GM12878 (cell line): Measurements from ENCODE around the gene WNK1. TPM values are rescaled to one million over a fixed set of nuclear protein-coding genes. Genes with fewer than 3 reads are reported as not detected.

Experiments
- ATAC-seq: fragments of 200-7000 bp; cut with Tn5 transposase; 3 replicates; pipeline ENCODE4 v1.9.1; 2020; ENCODE audit warnings: mild to moderate bottlenecking, moderate library complexity
- BruUV-seq: library from RNA; stranded (reverse); fragments of 400-500 nt; replicated peaks from 2 replicates; lab custom pipeline; 2021; lab: Mats Ljungman, UMichigan
- CTCF ChIA-PET: fragments of 300-600 bp; sonication (Branson Sonifier 250); formaldehyde crosslinking; extraction: SDS; loops from one replicate; lab custom pipeline; 2021; ENCODE audit warnings: inconsistent platforms; lab: Yijun Ruan, JAX
- POLR2A ChIA-PET: fragments of 350-600 bp; formaldehyde crosslinking; extraction: SDS; loops from one replicate; lab custom pipeline; 2021; ENCODE audit warnings: inconsistent platforms; lab: Charles Lee
- RAD21 ChIA-PET: fragments of 300-600 bp; sonication (Branson Sonifier 250); formaldehyde crosslinking; loops from one replicate; lab custom pipeline; 2023; ENCODE audit warnings: antibody characterized with exemption; ENCODE audit not compliant: unreplicated experiment; lab: Charles Lee
- SMC1A ChIA-PET: fragments of 300-600 bp; sonication (Branson Sonifier 250); formaldehyde crosslinking; loops from one replicate; lab custom pipeline; 2023; ENCODE audit not compliant: unreplicated experiment, uncharacterized antibody; lab: Charles Lee
- DNase-seq: peaks from one replicate; pipeline ENCODE4 v3.0.0-alpha.2; 2011; ENCODE audit warnings: low read depth, low spot score
- FAIRE-seq: peaks from 3 replicates; lab custom pipeline; 2011; peaks lifted over from hg19 to GRCh38; lab: Jason Lieb, UNC
- H2AFZ ChIP-seq: 2 replicates; pipeline ENCODE4 v1.6.0; 2011; ENCODE audit warnings: low read depth, low read length, control low read depth; ENCODE audit not compliant: control insufficient read depth
- H3K27ac ChIP-seq: 2 replicates; pipeline ENCODE4 v1.5.1; 2011; ENCODE audit warnings: control low read depth; ENCODE audit not compliant: control insufficient read depth, insufficient read depth
- H3K27me3 ChIP-seq, 2 experiments: replicated peaks in 1 of 2; 2 replicates each; pipeline versions ENCODE4 v1.6.0 to v1.6.1; 2011; ENCODE audit warnings: low read length in 1 of 2; ENCODE audit not compliant: control insufficient read depth in 2 of 2, insufficient read depth in 2 of 2
- H3K36me3 ChIP-seq, 2 experiments: 2 replicates each; pipeline ENCODE4 v1.5.1; 2011; ENCODE audit warnings: low read length in 1 of 2; ENCODE audit not compliant: control insufficient read depth in 2 of 2, insufficient read depth in 2 of 2
- H3K4me1 ChIP-seq: 2 replicates; pipeline ENCODE4 v1.6.1; 2011; ENCODE audit warnings: mild to moderate bottlenecking, low read length, moderate library complexity, mixed read lengths; ENCODE audit not compliant: control insufficient read depth, insufficient read depth
- H3K4me2 ChIP-seq: 2 replicates; pipeline ENCODE4 v1.6.0; 2011; ENCODE audit warnings: control low read depth; ENCODE audit not compliant: control insufficient read depth, insufficient read depth
- H3K4me3 ChIP-seq: fragments of 200-600 bp; sonication (generic); 2 replicates; pipeline ENCODE4 v1.5.1; 2016
- H3K79me2 ChIP-seq: 2 replicates; pipeline ENCODE4 v1.6.0; 2011; ENCODE audit warnings: low read length; ENCODE audit not compliant: control insufficient read depth, insufficient read depth
- H3K9ac ChIP-seq: 2 replicates; pipeline ENCODE4 v1.8.0; 2011; ENCODE audit warnings: low read length, control low read depth, mixed read lengths; ENCODE audit not compliant: control insufficient read depth, insufficient read depth
- H3K9me3 ChIP-seq: replicated peaks from 3 replicates; pipeline ENCODE4 v1.5.1; 2011; ENCODE audit warnings: mild to moderate bottlenecking, low read length; ENCODE audit not compliant: control insufficient read depth, insufficient read depth
- H4K20me1 ChIP-seq: 2 replicates; pipeline ENCODE4 v1.6.0; 2011; ENCODE audit not compliant: control insufficient read depth, insufficient read depth
- ASH2L ChIP-seq: fragments of 300-600, 200-600 bp; sonication (generic); IDR thresholded peaks from 2 replicates; pipeline ENCODE4 v1.6.1; 2017; ENCODE audit warnings: low read depth, mild to moderate bottlenecking, borderline replicate concordance
- BCL11A ChIP-seq: IDR thresholded peaks from 2 replicates; pipeline ENCODE4 v1.6.1; 2011; ENCODE audit warnings: low read depth, low read length
- CUX1 ChIP-seq: IDR thresholded peaks from 2 replicates; pipeline ENCODE4 v1.6.1; 2012; ENCODE audit warnings: improper control_type of control experiment, low read depth, low read length; ENCODE audit not compliant: insufficient replicate concordance
- EED ChIP-seq: sonication (generic); IDR thresholded peaks from 2 replicates; pipeline ENCODE4 v1.6.1; 2016; ENCODE audit warnings: antibody characterized with exemption, low read depth
- EGR1 ChIP-seq, 2 experiments: IDR thresholded peaks; 1 replicate in 1 of 2; 2 replicates in 1 of 2; pipeline ENCODE4 v1.6.1; 2011 to 2012; ENCODE audit warnings: low read depth in 2 of 2, low read length in 2 of 2, borderline replicate concordance in 1 of 2, mild to moderate bottlenecking in 1 of 2, moderate library complexity in 1 of 2
- MYC ChIP-seq: IDR thresholded peaks from 2 replicates; pipeline ENCODE4 v1.6.1; 2011; ENCODE audit warnings: mild to moderate bottlenecking, low read length, moderate library complexity, inconsistent platforms; ENCODE audit not compliant: insufficient read depth, insufficient replicate concordance, insufficient read length, severe bottlenecking
- NBN ChIP-seq: fragments of 450-650 bp; IDR thresholded peaks from 2 replicates; pipeline ENCODE4 v1.6.1; 2016
- PBX3 ChIP-seq: IDR thresholded peaks from 2 replicates; pipeline ENCODE4 v1.6.1; 2011; ENCODE audit warnings: mild to moderate bottlenecking, low read depth, low read length, moderate library complexity; ENCODE audit not compliant: insufficient replicate concordance
- POLR2AphosphoS2 ChIP-seq: IDR thresholded peaks from 2 replicates; pipeline ENCODE4 v1.6.1; 2011; ENCODE audit warnings: low read depth, mild to moderate bottlenecking, low read length, improper control_type of control experiment, moderate library complexity
- SIX5 ChIP-seq: IDR thresholded peaks from 2 replicates; pipeline ENCODE4 v1.6.1; 2011; ENCODE audit warnings: mild to moderate bottlenecking, low read depth, low read length, moderate library complexity; ENCODE audit not compliant: severe bottlenecking
- SMAD5 ChIP-seq: IDR thresholded peaks from 2 replicates; pipeline ENCODE4 v1.6.1; 2016; ENCODE audit warnings: antibody characterized with exemption, low read depth
- SP1 ChIP-seq: IDR thresholded peaks from one replicate; pipeline ENCODE4 v1.6.1; 2011; ENCODE audit warnings: low read depth, low read length
- STAT1 ChIP-seq: fragments of 450-650 bp; conservative IDR thresholded peaks from 2 replicates; pipeline ENCODE4 v1.6.1; 2014; ENCODE audit warnings: antibody characterized with exemption, mild to moderate bottlenecking
- SUZ12 ChIP-seq: fragments of 200-600 bp; sonication (generic); IDR thresholded peaks from one replicate; pipeline ENCODE4 v1.6.1; 2018; ENCODE audit warnings: antibody characterized with exemption, mild to moderate bottlenecking; ENCODE audit not compliant: unreplicated experiment
- TARDBP ChIP-seq: IDR thresholded peaks from 2 replicates; pipeline ENCODE4 v1.6.1; 2016; ENCODE audit warnings: borderline replicate concordance
- USF2 ChIP-seq: IDR thresholded peaks from 2 replicates; pipeline ENCODE4 v1.6.1; 2011; ENCODE audit warnings: low read depth, low read length, improper control_type of control experiment, borderline replicate concordance
- ZNF217 ChIP-seq: fragments of 450-650 bp; IDR thresholded peaks from 2 replicates; pipeline ENCODE4 v1.6.1; 2017; ENCODE audit warnings: antibody characterized with exemption, mild to moderate bottlenecking
- WGBS: methylation state at CpG from one replicate; pipeline ENCODE4 v1.1.6; 2016; ENCODE audit warnings: low lambda C conversion rate; ENCODE audit not compliant: insufficient replicate concordance, insufficient coverage; ENCODE audit errors: missing lambda C conversion rate; 5-methylcytosine and 5-hydroxymethylcytosine counted together
- in situ Hi-C: fragments of 300-500 bp; cut with MboI; formaldehyde crosslinking; loops from 9 replicates; pipeline ENCODE4 v1.14.3; 2018; ENCODE audit warnings: mixed read lengths
- intact Hi-C: fragments of 100-400 bp; cut with micrococcal nuclease; formaldehyde crosslinking; loops from one replicate; pipeline ENCODE4 v1.14.2; 2022; ENCODE audit not compliant: unreplicated experiment
- polyA plus RNA-seq, 11 experiments: library from polyadenylated mRNA; depleted of rRNA in 4 of 11; unstranded in 6 of 11; stranded (reverse) in 5 of 11; fragments of >200 nt; fragmentation: Nextera tagmentation in 4 of 11; fragmentation: Illumina TruSeq in 1 of 11; extraction: Ambion mirVana in 4 of 11; extraction: Trizol in 1 of 11; gene quantifications; 1 replicate in 1 of 11; 2 replicates in 10 of 11; pipeline versions ENCODE4 v1.2.1 to v1.2.3, GENCODE V29; 2011 to 2016; ENCODE audit warnings: inconsistent platforms in 2 of 11, missing spikeins in 2 of 11, low read depth in 1 of 11
- total RNA-seq, 4 experiments: library from RNA; depleted of rRNA in 3 of 4; stranded (reverse); fragments of >200 nt in 3 of 4; fragmentation: Illumina TruSeq in 1 of 4; extraction: Trizol in 1 of 4; gene quantifications; 2 replicates each; pipeline versions ENCODE4 v1.2.1 to v1.2.3, GENCODE V29; 2013 to 2021

WNK1 gene
- total and polyA plus RNA-seq, 10 of the 15 experiments (the other 5 are each of a cell fraction or from before 2014, with no cell fraction given), result 9.6 to 151 (median 86.6) TPM

GRCh38 chr12:896031-896430 lies 143.7 kb downstream of the WNK1 start (continued):
- no peak for TF ChIP-seq MYC
- no peak for TF ChIP-seq STAT1

- Histone ChIP-seq H3K4me3 (no peak overlapping the region), H4K20me1 (no peaks in the 10 kb centered on the region), H2AFZ (no peak overlapping the region), H3K27me3 (no peaks in the 10 kb centered on the region), H3K36me3 (peaks cover 6 to 68% of the 10 kb centered on the region in 2 experiments), H3K4me1 (no peaks in the 10 kb centered on the region), H3K4me2 (no peak overlapping the region), H3K79me2 (no peaks in the 10 kb centered on the region), H3K9ac (no peak overlapping the region), H3K27ac (no peak overlapping the region), H3K9me3 (no peaks in the 10 kb centered on the region)
- ChIA-PET POLR2A (no interaction called here), RAD21 (interaction anchor here (1.5 kb wide), 1 partner anchor 196 kb away, joined by 4 read pairs; no protein-coding TSS in a partner anchor), SMC1A (interaction anchor here (1.1 to 1.7 kb wide), 2 partner anchors 29 to 195 kb away, joined by 3 to 4 read pairs; no protein-coding TSS in a partner anchor), CTCF (interaction anchor here (0.6 to 1.8 kb wide), 3 partner anchors 19 to 321 kb away, joined by 3 to 4 read pairs (median 4); partner anchors contain the start of gene RAD52)
- no peak for DNase-seq
- intact Hi-C loops, result no loop called here
- no peak for FAIRE-seq
- in situ Hi-C loops, result no loop called here
- BruUV-seq, result no TSS peak
- 96% methylated on average over 4 of the region's 4 CpGs for WGBS
- no peak for ATAC-seq
- TF ChIP-seq SUZ12, result no peak
- no peak for TF ChIP-seq ZNF217
- no peak for TF ChIP-seq ASH2L
- no peak for TF ChIP-seq SMAD5
- TF ChIP-seq POLR2AphosphoS2, result no peak
- TF ChIP-seq EGR1 (IDR thresholded peaks at IDR 0.05; ENCODE audit: borderline replicate concordance in 1 of 2, low read depth in 2 of 2, low read length in 2 of 2), result no peak
- TF ChIP-seq PBX3, result no peak
- TF ChIP-seq BCL11A, result no peak
- no peak for TF ChIP-seq USF2
- TF ChIP-seq EED, result no peak
- TF ChIP-seq SIX5, result no peak
- TF ChIP-seq CUX1, result no peak
- TF ChIP-seq TARDBP, result no peak
- no peak for TF ChIP-seq NBN
- TF ChIP-seq SP1, result no peak
Observed at GRCh38 chr12:897386-897785, 145.0 kb downstream of the WNK1 start.
